ENCODE measurements around the gene AFAP1L1.
A peak's percentile ranks its signal among the peaks of the same experiment; 100 is the strongest.
"Not testable (repeated sequence)": the region's sequence is repeated elsewhere in the genome, so short reads cannot be mapped to it uniquely, and the experiment has no call there.

Gene AFAP1L1

DNA sequence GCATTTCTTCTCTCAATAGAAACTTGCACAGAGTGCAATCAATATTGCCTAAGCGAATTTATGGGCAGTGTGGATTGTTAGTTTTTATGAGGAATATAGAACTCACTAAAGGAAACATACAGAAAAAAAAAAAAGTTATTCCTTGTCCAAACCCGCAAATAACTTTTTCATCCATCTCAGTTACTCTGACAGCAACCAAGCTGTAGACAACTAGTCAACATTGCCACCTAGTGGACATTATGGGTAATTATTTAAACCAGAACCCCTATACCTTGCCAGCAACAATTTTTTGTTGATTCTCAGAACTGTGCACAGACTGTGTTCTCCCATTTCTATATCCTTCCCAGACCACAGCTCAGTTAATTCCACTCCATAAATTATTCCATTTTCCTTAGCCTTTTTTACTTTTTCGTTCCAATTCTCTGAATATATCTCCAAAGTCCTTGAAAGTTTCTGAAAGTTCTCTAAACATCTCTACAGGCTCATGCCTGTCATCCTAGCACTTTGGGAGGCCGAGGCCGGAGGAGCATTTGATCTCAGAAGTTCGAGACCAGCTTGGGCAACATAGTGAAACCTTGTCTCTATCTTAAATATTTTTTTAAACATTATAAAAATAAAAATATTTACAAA, 2.6 kb upstream of the AFAP1L1 start:
- H3K4me3 ChIP-seq (ENCODE audit: low read depth, low read length) = no peak overlapping the region

DNA sequence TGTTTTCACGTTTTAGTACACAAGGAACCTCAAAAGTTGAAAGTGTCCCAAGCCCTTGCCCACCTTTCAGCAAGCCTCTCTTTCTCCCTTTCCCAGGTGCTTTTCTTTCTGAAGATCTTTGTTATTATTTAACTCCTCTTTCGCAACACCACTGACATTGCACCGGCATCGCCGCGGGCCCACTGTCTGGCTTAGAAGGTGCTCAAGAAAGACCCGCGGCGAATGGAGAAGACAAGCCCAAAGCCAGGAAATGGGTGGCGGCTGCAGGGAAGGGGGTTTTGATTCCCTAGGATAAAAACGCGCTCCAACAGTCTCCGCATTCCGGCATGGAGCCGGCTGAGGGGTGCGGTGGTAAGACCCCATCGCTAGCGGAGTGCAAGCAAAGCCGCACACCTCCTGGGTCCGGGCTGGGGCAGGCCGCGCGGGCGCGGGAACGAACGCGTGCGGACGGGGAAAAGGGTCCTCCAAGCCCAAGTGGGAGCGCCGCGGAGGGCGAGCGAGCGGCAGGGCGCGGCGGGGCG, 404 bp upstream of the AFAP1L1 start:
- no peak overlapping the region for H3K4me3 ChIP-seq (ENCODE audit: low read depth, low read length)
- TF ChIP-seq, protein P1, sequence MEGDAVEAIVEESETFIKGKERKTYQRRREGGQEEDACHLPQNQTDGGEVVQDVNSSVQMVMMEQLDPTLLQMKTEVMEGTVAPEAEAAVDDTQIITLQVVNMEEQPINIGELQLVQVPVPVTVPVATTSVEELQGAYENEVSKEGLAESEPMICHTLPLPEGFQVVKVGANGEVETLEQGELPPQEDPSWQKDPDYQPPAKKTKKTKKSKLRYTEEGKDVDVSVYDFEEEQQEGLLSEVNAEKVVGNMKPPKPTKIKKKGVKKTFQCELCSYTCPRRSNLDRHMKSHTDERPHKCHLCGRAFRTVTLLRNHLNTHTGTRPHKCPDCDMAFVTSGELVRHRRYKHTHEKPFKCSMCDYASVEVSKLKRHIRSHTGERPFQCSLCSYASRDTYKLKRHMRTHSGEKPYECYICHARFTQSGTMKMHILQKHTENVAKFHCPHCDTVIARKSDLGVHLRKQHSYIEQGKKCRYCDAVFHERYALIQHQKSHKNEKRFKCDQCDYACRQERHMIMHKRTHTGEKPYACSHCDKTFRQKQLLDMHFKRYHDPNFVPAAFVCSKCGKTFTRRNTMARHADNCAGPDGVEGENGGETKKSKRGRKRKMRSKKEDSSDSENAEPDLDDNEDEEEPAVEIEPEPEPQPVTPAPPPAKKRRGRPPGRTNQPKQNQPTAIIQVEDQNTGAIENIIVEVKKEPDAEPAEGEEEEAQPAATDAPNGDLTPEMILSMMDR (IDR thresholded peaks at IDR 0.05; ENCODE audit: borderline replicate concordance, insufficient read depth, low read depth, low read length) = no peak

More for the DNA sequence above, 2.6 kb upstream of the AFAP1L1 start:
- TF ChIP-seq, protein P1 (IDR thresholded peaks at IDR 0.05; ENCODE audit: borderline replicate concordance, insufficient read depth, low read depth, low read length) = peak; percentile 36; the same call in 1 of the 2 replicates

DNA sequence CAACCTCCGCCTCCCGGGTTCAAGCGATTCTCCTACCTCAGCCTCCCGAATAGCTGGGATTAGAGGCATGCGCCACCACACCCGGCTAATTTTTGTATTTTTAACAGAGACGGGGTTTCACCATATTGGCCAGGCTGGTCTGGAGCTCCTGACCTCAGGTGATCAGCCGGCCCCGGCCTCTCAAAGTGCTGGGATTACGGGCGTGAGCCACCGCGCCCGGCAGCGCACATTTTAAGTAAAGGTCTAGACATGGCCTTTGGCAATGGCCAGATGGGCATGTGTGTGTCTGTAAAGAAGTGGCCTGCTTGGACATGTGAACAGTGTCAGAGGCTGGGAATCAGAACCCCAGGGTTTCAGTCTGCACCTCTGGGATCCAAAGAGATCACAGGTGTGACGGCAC, 1.1 kb downstream of the AFAP1L1 start:
- not testable (repeated sequence) for H3K4me3 ChIP-seq (ENCODE audit: low read depth, low read length)

DNA sequence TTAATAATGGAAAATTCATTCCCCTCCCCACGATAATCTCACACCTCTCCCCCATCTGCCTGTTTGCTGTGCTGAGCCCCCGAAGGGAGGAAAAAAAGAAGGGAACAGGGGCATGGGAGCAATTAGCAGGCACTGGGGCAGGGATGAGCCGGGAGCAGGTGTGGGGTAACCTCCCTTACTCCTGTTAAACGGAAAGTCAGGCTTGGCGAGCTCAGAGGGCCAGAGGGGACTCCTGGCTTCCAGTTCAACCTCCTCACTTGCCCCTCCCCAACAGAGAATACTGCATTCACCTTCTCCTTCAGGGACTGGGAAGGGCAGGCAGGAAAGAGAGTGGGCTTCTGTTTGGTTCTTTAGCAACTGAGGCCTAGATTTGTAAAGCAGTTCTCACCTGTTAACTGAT, 1.6 kb downstream of the AFAP1L1 start:
- TF ChIP-seq, protein P1 (IDR thresholded peaks at IDR 0.05; ENCODE audit: borderline replicate concordance, insufficient read depth, low read depth, low read length) = no peak
- no peak overlapping the region for H3K4me3 ChIP-seq (ENCODE audit: low read depth, low read length)

DNA sequence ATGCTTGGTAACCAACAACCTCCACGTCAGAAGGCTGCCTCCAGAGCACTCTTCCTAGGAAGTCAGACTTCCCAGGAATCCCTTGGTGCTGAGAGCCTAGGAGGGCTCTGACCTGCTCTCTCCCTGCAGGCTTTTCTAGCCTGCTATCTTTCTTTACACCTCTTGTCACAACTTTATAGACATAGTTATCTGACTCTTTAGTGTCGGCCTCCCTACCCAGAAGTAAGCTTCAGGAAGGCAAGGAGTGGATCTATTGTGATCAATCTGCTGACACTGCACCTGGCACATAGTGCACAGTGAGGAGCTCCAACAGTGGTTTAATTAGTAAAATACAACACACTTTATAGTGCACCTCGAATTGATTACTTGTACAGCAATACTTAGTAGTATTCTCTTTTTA, 2.3 kb downstream of the AFAP1L1 start:
- H3K4me3 ChIP-seq (ENCODE audit: low read depth, low read length) = no peak overlapping the region
- TF ChIP-seq, protein P1 (IDR thresholded peaks at IDR 0.05; ENCODE audit: borderline replicate concordance, insufficient read depth, low read depth, low read length) = no peak

DNA sequence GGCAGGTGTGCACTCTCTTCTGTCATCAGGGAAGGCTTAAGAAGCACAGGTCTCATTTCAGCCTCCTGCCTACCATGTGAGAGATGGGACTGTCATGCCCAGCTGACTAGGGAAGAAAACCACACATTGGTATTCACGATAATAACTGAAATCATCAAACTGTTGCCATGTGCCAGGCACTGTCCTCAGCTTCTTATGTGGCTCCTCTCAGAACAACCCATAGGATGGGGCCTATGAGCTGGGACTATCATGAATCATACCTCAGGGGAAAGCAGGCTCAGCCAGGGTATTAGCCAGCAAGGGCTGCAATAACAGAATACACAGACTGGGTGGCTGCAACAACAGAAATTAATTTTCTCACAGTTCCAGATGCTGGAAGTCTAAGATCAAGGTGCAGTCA, 3.3 kb downstream of the AFAP1L1 start:
- TF ChIP-seq, protein P1 (IDR thresholded peaks at IDR 0.05; ENCODE audit: borderline replicate concordance, insufficient read depth, low read depth, low read length) = no peak
- no peak overlapping the region for H3K4me3 ChIP-seq (ENCODE audit: low read depth, low read length)

DNA sequence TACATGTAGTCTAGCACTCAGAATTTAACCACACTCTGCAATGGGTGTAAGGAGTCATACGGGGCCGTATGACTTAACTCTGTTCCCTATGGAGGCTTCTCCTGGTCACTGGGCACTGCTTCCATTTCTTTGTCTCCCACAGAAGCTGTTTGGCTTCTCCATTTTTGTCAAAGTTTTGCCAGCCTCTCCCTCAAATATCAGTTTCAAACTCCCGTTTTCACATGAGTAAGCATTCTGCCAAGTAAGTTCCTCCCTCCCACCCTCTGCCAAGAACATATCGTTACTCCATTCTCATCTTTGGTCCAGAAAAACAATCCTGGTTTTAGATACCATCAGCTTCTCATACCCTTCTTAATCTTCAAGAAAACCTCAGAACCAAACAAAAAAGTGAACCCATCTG, 6.1 kb downstream of the AFAP1L1 start:
- H3K4me3 ChIP-seq (ENCODE audit: low read depth, low read length) = no peak overlapping the region
- TF ChIP-seq, protein P1 (IDR thresholded peaks at IDR 0.05; ENCODE audit: borderline replicate concordance, insufficient read depth, low read depth, low read length) = no peak
